GM18505 (cell line): ENCODE measurements around the gene PIGN.

Experiments
- ATAC-seq: cut with Tn5 transposase; IDR thresholded peaks from one replicate; pipeline ENCODE4 v1.9.1; 2021; ENCODE audit not compliant: unreplicated experiment
- POLR2A ChIP-seq: IDR thresholded peaks from 4 replicates; pipeline ENCODE4 v1.6.1; 2011; ENCODE audit warnings: borderline replicate concordance; ENCODE audit not compliant: insufficient read depth, insufficient read length; ENCODE audit errors: extremely low read depth

PIGN gene, protein sequence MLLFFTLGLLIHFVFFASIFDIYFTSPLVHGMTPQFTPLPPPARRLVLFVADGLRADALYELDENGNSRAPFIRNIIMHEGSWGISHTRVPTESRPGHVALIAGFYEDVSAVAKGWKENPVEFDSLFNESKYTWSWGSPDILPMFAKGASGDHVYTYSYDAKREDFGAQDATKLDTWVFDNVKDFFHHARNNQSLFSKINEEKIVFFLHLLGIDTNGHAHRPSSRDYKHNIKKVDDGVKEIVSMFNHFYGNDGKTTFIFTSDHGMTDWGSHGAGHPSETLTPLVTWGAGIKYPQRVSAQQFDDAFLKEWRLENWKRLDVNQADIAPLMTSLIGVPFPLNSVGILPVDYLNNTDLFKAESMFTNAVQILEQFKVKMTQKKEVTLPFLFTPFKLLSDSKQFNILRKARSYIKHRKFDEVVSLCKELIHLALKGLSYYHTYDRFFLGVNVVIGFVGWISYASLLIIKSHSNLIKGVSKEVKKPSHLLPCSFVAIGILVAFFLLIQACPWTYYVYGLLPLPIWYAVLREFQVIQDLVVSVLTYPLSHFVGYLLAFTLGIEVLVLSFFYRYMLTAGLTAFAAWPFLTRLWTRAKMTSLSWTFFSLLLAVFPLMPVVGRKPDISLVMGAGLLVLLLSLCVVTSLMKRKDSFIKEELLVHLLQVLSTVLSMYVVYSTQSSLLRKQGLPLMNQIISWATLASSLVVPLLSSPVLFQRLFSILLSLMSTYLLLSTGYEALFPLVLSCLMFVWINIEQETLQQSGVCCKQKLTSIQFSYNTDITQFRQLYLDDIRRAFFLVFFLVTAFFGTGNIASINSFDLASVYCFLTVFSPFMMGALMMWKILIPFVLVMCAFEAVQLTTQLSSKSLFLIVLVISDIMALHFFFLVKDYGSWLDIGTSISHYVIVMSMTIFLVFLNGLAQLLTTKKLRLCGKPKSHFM

DNA sequence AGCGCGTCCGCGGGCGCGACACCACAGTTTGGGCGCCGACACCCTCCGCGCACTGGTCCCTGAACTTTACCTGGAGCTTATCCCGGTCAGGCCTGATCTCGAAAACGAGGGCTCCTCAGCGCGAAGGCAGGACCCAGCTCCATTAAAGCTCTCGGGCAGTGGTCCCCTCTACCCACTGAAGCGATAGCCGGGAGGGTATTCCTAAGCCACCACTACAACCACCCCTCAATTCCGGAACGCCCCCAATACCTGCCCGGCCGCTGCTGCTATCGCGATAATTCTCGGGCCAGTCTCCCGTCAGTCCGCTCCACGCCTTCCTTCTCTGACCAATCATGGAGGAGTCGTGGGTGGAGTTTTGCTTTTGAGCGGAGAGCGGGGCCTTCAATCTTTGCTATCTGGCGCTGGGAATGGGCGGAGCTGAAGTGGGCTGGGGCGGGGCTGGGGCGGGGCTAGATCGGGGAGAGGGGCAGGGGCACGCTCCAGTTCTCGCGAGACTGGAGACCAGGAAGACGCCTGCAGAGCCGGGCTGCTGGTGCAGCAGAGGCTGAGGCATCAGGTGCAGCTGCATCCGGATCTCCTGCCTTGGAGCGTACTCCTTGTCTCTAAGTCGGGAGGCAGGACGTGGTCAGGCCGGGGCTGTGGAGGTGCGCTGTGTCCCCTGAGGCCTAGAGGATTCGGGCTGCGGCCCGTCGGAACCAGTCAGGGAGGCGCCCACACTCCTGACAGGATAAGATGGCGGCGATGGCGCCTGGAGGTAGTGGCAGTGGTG, at the start of gene PIGN, which contains the start of gene RELCH:
Gene PIGN, minus strand, starts transcription at position 283 of the 769 bp plus-strand sequence. CDS start 25,703 bp downstream, outside the sequence.
Gene RELCH, plus strand, starts transcription at position 482 of the 769 bp plus-strand sequence. Its CDS starts 251 bp downstream, at position 733.
- peak; percentile 90 for ATAC-seq
- peak; percentile 97 for TF ChIP-seq POLR2A

GRCh38 chr18:62236252-62236651, 49.4 kb upstream of the PIGN start:
- ATAC-seq = no peak
- TF ChIP-seq POLR2A = no peak

DNA sequence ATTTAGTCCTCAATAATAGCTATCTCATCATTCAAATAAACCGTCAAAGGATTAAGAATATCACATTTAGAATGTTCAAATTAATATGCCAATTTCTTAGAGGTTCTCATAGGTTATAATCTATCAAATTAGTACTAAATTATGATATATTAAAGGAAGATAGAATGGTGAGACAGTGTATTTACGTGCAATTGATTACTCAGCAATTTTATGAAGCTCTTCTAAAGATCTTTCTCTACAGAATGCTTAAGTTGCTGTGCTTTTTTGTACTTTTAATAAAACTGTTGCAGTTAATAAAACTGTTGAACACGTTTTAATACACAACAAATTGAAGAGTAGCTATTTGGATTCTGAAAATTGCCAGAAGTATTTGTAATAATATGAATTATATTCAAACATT, 39.2 kb upstream of the PIGN start:
- no peak for ATAC-seq
- TF ChIP-seq POLR2A = no peak

GRCh38 chr18:62224229-62224628, 37.4 kb upstream of the PIGN start:
- ATAC-seq = no peak
- no peak for TF ChIP-seq POLR2A

DNA sequence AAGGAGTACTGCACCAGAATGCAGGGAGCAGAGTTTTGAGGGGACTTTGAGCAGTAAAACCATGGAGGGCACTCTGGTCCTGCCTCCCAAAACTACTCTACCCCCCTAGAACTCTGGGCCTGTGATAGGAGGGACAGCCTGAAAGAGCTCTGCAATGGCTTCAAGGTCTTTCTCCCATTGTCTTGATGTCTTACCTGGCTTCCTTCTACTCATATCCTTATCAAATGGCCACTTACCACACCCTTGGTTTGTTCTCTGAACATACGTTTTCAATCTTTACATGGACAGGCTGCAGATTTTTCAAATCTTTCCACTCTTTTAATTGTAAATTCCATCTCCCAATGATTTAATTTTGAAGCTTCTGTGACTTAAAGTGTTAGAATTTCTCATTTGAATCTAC, 27.9 kb upstream of the PIGN start:
- no peak for TF ChIP-seq POLR2A
- ATAC-seq = no peak

- no peak for ATAC-seq
- TF ChIP-seq POLR2A = no peak
Observed at GRCh38 chr18:62211325-62211828, 24.5 kb upstream of the PIGN start.

DNA sequence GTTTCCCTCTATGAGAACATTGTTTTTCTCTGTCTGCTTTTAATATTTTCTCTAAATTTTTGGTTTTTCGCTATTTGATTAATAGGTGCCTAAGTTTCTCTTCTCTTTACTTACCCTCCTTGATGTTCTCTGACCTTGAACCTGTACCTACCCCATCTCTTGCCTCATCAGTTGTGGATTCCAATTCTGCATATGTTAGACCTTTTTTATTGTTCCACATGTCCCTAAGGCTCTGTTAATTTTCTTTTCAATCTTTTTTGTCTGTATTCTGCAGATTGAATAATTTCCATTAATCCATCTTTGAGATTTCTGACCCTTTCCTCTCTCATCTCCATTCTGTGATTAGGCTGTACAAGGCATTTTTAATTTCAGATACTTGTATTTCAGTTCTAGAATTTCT, 23.3 kb upstream of the PIGN start:
- ATAC-seq = no peak
- no peak for TF ChIP-seq POLR2A

DNA sequence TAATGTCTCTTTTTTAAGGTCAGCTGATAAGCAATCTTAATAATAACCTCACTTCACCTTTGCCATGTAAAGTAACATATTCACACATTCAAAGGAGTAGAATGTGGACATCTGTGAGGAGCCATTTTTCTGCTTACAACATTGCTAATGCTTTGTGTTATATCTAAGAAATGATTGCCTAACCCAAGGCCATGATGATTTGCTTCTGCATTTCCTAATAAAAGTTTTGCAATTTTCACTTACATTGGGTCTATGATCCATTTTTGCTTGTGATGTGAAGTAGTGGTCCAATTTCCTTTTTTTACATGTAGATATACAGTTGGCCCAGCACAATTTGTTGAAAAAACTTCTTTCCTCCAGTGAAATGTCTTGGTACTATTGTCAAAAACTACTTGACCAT, 22.2 kb upstream of the PIGN start:
- no peak for TF ChIP-seq POLR2A

DNA sequence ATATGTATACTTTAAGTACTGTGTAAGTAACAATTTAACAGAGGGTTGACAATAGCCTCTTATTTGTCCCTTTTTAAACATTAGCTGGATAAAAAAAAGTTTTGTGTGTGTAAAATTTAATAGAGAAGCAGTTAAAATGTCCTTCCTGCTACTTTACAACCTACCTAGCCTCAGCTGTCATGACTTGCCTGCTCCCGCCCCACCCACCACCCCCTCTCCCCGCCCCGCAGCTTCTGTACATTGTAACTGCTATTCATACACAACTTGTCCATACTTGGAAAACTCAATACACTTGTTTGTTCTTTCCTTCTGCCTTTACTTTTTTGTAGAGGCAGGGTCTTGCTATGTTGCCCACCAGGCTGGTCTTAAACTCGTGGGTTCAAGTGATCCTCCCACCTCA, 19.7 kb upstream of the PIGN start:
- no peak for TF ChIP-seq POLR2A
- no peak for ATAC-seq

More for the DNA sequence above, 22.2 kb upstream of the PIGN start:
- no peak for ATAC-seq

GRCh38 chr18:62205824-62206223, 19.0 kb upstream of the PIGN start:
- no peak for ATAC-seq
- no peak for TF ChIP-seq POLR2A

DNA sequence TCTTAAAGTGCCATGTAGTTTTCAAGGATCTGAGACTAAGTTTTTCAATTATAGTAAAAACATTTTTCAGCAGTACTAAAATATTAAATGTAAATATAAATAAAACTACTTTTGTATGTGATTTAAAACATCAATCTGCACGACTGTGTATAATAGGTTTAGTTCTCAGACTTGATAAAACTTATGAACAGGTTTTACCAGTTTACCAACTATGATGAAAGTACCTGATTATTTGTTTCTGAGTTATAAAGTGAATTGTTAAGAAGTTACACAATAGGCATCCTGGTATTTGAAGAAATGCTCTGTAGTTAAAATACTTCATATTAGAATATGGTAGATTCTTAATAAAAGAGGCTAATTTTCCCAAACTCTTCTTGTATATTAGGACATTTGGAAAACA, 15.0 kb upstream of the PIGN start:
- no peak for TF ChIP-seq POLR2A
- ATAC-seq = no peak

DNA sequence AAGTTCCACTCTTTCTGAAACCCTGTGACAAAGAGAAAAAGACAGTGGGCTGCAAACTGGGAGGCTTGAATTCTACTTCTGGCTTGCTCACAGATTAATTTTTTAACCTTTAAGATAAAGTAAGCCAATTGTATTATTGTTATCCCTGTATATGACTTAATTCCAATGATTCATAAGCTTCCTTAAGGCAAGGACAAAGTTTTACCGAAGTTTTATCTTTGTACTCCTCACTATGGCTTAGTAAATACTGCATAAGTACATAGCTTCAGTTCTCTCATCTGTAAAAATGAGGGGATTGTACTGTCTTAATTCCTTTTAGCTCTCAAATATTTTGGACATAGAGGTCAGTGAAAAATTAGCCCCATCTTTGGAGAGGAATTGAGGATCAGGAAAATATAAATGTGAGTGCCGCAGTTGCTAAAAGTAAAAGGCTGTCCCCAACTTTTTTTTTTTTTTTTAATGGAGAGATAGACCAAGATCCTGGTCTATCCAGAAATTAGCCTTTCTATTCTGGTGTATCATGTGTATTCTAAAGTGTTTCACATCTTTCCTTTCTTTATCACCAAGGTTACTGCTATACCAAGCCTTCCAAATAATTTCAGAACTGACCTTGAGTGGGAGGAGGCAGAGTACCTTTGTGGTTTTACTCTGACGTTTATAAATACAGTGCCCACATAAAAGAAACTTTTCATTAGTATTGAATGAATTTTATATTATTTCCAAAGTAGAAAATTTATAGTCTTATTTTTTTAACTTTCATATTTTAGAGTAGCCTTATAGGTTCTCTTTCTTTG, 13.5 kb upstream of the PIGN start:
- no peak for TF ChIP-seq POLR2A
- no peak for ATAC-seq
